HepG2 (cell line): ENCODE results near the gene RTBDN. TPM values are rescaled to one million over a fixed set of nuclear protein-coding genes. Genes with fewer than 3 reads are reported as not detected.

Source experiments
- CREB1 ChIP-seq, 2 experiments: fragments of 450-650 bp in 1 of 2; IDR thresholded peaks; 2 replicates each; pipeline ENCODE4 v1.6.1; 2016 to 2017; ENCODE audit warnings: control low read depth in 1 of 2, mild to moderate bottlenecking in 1 of 2, missing compliant biosample characterization in 1 of 2, missing genetic modification characterization in 1 of 2
- HDAC1 ChIP-seq: sonication (generic); formaldehyde crosslinking; IDR thresholded peaks from 2 replicates; pipeline ENCODE4 v1.5.1; 2020; ENCODE audit warnings: mild to moderate bottlenecking, missing genetic modification reagents
- JUNB ChIP-seq: sonication (generic); formaldehyde crosslinking; IDR thresholded peaks from 2 replicates; pipeline ENCODE4 v1.8.0; 2022; ENCODE audit warnings: missing genetic modification reagents, mild to moderate bottlenecking, borderline replicate concordance
- MED1 ChIP-seq: sonication (generic); formaldehyde crosslinking; IDR thresholded peaks from 2 replicates; pipeline ENCODE4 v1.4.0; 2020; ENCODE audit warnings: missing genetic modification reagents
- PHF21A ChIP-seq: sonication (generic); formaldehyde crosslinking; IDR thresholded peaks from 2 replicates; pipeline ENCODE4 v1.5.0; 2020; ENCODE audit warnings: mild to moderate bottlenecking, missing genetic modification reagents
- REL ChIP-seq: sonication (generic); formaldehyde crosslinking; conservative IDR thresholded peaks from 2 replicates; pipeline ENCODE4 v1.8.0; 2022; ENCODE audit warnings: mild to moderate bottlenecking, missing genetic modification reagents, moderate library complexity
- TBX2 ChIP-seq: sonication (generic); formaldehyde crosslinking; IDR thresholded peaks from 2 replicates; pipeline ENCODE4 v1.5.0; 2020; ENCODE audit warnings: missing genetic modification reagents, mild to moderate bottlenecking, borderline replicate concordance
- YEATS4 ChIP-seq: sonication (generic); formaldehyde crosslinking; IDR thresholded peaks from 2 replicates; pipeline ENCODE4 v1.4.0; 2020; ENCODE audit warnings: missing genetic modification reagents, borderline replicate concordance
- ZNF225 ChIP-seq: sonication (generic); formaldehyde crosslinking; IDR thresholded peaks from 2 replicates; pipeline ENCODE4 v1.4.0; 2020; ENCODE audit warnings: mild to moderate bottlenecking, missing genetic modification reagents
- ZNF263 ChIP-seq: sonication (generic); formaldehyde crosslinking; IDR thresholded peaks from 2 replicates; pipeline ENCODE4 v1.4.0; 2020; ENCODE audit warnings: missing genetic modification reagents
- ZNF570 ChIP-seq: sonication (generic); formaldehyde crosslinking; IDR thresholded peaks from 2 replicates; pipeline ENCODE4 v1.4.0; 2020; ENCODE audit warnings: mild to moderate bottlenecking, missing genetic modification reagents, borderline replicate concordance
- ZNF709 ChIP-seq: sonication (generic); formaldehyde crosslinking; IDR thresholded peaks from 2 replicates; pipeline ENCODE4 v1.5.0; 2020; ENCODE audit warnings: mild to moderate bottlenecking, missing genetic modification reagents
- ZNF766 ChIP-seq: sonication (generic); formaldehyde crosslinking; IDR thresholded peaks from 2 replicates; pipeline ENCODE4 v1.5.0; 2020; ENCODE audit warnings: missing genetic modification reagents, borderline replicate concordance
- polyA plus RNA-seq, 8 experiments: library from polyadenylated mRNA; depleted of rRNA in 3 of 8; stranded (reverse) in 7 of 8; unstranded in 1 of 8; fragments of >200 nt; fragmentation: Illumina TruSeq in 4 of 8; extraction: Trizol in 4 of 8; gene quantifications; 2 replicates each; pipeline versions ENCODE4 v1.2.1 to v1.2.3, GENCODE V29; 2011 to 2016; ENCODE audit warnings: low read depth in 4 of 8, missing spikeins in 1 of 8, mixed read lengths in 1 of 8; ENCODE audit not compliant: insufficient read depth in 1 of 8
- total RNA-seq, 5 experiments: library from RNA; depleted of rRNA; stranded (reverse); fragments of >200 nt; fragmentation: Illumina TruSeq; extraction: Trizol; gene quantifications; 2 replicates each; pipeline ENCODE4 v1.2.3, GENCODE V29; 2016; ENCODE audit warnings: low read depth in 1 of 5
- TF ChIP-seq, protein P1 (sequence below): sonication (generic); formaldehyde crosslinking; IDR thresholded peaks from 2 replicates; pipeline ENCODE4 v1.5.1; 2020; ENCODE audit warnings: mild to moderate bottlenecking, moderate library complexity, missing genetic modification reagents
- TF ChIP-seq, protein P2 (sequence below): sonication (generic); formaldehyde crosslinking; IDR thresholded peaks from 2 replicates; pipeline ENCODE4 v1.5.1; 2020; ENCODE audit warnings: mild to moderate bottlenecking, missing genetic modification reagents, moderate library complexity

Gene RTBDN
- total and polyA plus RNA-seq, 2 of the 13 experiments (the other 11 are each of a cell fraction or from before 2014, with no cell fraction given) = 0.27 to 0.48 TPM

DNA sequence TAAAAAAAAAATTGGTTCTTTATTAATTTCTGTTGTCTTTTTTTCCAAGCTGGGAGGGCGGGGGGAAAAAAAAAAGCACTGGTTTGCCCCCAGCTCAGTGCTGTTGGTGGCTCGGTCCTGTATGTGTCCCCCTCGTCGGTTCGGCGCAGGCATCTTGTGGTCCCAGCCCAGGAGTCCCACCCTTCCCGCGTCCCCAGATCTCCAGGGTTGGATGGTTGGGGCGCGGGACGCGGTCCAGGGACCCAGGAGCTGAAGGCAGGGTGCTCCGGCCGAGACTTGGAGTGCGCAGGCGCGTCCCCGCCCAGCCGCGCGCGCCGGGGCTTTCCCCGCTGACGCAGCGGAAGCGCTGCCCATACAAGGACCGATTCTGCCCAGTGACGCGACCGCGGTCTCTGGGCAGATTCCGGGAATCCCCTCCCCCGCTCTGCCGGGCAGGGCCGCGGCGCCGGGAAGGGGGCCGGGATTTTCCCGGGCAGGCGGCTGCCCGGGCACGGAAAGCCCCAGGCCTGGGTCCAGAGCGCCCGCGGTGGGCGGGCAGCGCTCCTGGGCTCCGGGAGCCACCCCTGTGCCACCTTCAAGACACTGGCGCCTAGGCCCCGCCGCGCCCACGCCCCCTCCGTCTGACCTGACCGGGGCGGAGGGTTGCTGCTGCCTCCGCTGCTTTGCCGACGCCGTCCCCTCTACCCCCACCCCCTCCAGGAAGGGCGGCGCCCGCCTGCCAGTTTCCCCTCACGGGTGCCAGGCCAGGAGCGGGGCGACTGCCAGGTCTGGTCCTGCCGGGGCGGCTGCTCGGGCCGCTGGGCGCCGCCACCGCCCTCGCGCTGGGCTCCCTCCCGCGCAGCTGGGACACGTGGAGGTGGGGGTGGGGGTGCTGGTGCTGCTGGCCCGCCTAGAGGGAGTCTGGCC lies 40.8 kb downstream of the RTBDN start (continued):
- TF ChIP-seq, protein P1, sequence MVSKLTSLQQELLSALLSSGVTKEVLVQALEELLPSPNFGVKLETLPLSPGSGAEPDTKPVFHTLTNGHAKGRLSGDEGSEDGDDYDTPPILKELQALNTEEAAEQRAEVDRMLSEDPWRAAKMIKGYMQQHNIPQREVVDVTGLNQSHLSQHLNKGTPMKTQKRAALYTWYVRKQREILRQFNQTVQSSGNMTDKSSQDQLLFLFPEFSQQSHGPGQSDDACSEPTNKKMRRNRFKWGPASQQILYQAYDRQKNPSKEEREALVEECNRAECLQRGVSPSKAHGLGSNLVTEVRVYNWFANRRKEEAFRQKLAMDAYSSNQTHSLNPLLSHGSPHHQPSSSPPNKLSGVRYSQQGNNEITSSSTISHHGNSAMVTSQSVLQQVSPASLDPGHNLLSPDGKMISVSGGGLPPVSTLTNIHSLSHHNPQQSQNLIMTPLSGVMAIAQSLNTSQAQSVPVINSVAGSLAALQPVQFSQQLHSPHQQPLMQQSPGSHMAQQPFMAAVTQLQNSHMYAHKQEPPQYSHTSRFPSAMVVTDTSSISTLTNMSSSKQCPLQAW (CRISPR knock-in tag) = peak; percentile 74
- TF ChIP-seq JUNB (CRISPR knock-in tag) (no peak), ZNF225 (CRISPR knock-in tag) (peak; percentile 75), TBX2 (CRISPR knock-in tag) (peak; percentile 61; the same call in 1 of the 2 replicates), ZNF766 (CRISPR knock-in tag) (no peak), ZNF709 (CRISPR knock-in tag) (0 out of 2 replicates have a peak, but pooled peaks have one; percentile 66), CREB1 (IDR thresholded peaks at IDR 0.05) (peak; percentile 88), CREB1 (CRISPR knock-in tag; IDR thresholded peaks at IDR 0.05) (peak; percentile 89), ZNF263 (CRISPR knock-in tag) (no peak), HDAC1 (CRISPR knock-in tag) (peak; percentile 91), YEATS4 (CRISPR knock-in tag) (no peak; the same call in 1 of the 2 replicates), ZNF570 (CRISPR knock-in tag) (no peak), PHF21A (CRISPR knock-in tag) (no peak; the same call in none of the 2 replicates), MED1 (CRISPR knock-in tag) (peak; percentile 76), REL (CRISPR knock-in tag) (peak; percentile 84; the same call in 1 of the 2 replicates)
- TF ChIP-seq, protein P2, sequence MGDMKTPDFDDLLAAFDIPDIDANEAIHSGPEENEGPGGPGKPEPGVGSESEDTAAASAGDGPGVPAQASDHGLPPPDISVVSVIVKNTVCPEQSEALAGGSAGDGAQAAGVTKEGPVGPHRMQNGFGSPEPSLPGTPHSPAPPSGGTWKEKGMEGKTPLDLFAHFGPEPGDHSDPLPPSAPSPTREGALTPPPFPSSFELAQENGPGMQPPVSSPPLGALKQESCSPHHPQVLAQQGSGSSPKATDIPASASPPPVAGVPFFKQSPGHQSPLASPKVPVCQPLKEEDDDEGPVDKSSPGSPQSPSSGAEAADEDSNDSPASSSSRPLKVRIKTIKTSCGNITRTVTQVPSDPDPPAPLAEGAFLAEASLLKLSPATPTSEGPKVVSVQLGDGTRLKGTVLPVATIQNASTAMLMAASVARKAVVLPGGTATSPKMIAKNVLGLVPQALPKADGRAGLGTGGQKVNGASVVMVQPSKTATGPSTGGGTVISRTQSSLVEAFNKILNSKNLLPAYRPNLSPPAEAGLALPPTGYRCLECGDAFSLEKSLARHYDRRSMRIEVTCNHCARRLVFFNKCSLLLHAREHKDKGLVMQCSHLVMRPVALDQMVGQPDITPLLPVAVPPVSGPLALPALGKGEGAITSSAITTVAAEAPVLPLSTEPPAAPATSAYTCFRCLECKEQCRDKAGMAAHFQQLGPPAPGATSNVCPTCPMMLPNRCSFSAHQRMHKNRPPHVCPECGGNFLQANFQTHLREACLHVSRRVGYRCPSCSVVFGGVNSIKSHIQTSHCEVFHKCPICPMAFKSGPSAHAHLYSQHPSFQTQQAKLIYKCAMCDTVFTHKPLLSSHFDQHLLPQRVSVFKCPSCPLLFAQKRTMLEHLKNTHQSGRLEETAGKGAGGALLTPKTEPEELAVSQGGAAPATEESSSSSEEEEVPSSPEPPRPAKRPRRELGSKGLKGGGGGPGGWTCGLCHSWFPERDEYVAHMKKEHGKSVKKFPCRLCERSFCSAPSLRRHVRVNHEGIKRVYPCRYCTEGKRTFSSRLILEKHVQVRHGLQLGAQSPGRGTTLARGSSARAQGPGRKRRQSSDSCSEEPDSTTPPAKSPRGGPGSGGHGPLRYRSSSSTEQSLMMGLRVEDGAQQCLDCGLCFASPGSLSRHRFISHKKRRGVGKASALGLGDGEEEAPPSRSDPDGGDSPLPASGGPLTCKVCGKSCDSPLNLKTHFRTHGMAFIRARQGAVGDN = peak; percentile 87
